ENCODE measurements around the gene DGKZ.

The DGKZ gene

GRCh38 chr11:46404476-46405017 is 57.3 kb downstream of the DGKZ start:
- no peak for DNase-seq

GRCh38 chr11:46407635-46408034 is 60.4 kb downstream of the DGKZ start:
- no peak for DNase-seq

GRCh38 chr11:46408407-46408986 is 61.2 kb downstream of the DGKZ start:
- DNase-seq = no peak

GRCh38 chr11:46410021-46410420 is 62.8 kb downstream of the DGKZ start:
- DNase-seq = no peak

- no peak for DNase-seq
Measured at GRCh38 chr11:46413760-46414465, 66.7 kb downstream of the DGKZ start.

- peak; percentile 13 for DNase-seq
Measured at GRCh38 chr11:46414466-46414796, 67.2 kb downstream of the DGKZ start.

- no peak for DNase-seq
Measured at GRCh38 chr11:46414879-46415278, 67.6 kb downstream of the DGKZ start.

- DNase-seq = no peak
Measured at GRCh38 chr11:46417711-46418110, 70.4 kb downstream of the DGKZ start.

GRCh38 chr11:46418751-46419150 is 71.5 kb downstream of the DGKZ start:
- no peak for DNase-seq

GRCh38 chr11:46420513-46420912 is 73.2 kb downstream of the DGKZ start:
- no peak for DNase-seq

GRCh38 chr11:46421257-46421880 is 74.1 kb downstream of the DGKZ start:
- DNase-seq = no peak

GRCh38 chr11:46422588-46422987 is 75.3 kb downstream of the DGKZ start:
- no peak for DNase-seq

GRCh38 chr11:46426233-46426991 is 79.1 kb downstream of the DGKZ start:
- no peak for DNase-seq

- DNase-seq = no peak
Measured at GRCh38 chr11:46427364-46427763, 80.1 kb downstream of the DGKZ start.

- DNase-seq = no peak
Measured at GRCh38 chr11:46429717-46430116, 82.5 kb downstream of the DGKZ start.
